Loucy (cell line): ENCODE measurements around the gene MANEAL.

Experiments used
- CTCF ChIP-seq: fragments of 200-600 bp; sonication (generic); conservative IDR thresholded peaks from 2 replicates; pipeline ENCODE4 v1.5.1; 2014; ENCODE audit warnings: mild to moderate bottlenecking, antibody characterized with exemption, low read length
- EZH2phosphoT487 ChIP-seq: fragments of 200-600 bp; IDR thresholded peaks from 2 replicates; pipeline ENCODE4 v1.6.1; 2018; ENCODE audit warnings: antibody characterized with exemption, mild to moderate bottlenecking, moderate library complexity, borderline replicate concordance

GRCh38 chr1:37836788-37837187 lies 43.1 kb downstream of the MANEAL start:
- TF ChIP-seq CTCF, result no peak
- TF ChIP-seq EZH2phosphoT487, result no peak
